ENCODE measurements around the gene OR2M7.
"Not testable (repeated sequence)": the region's sequence is repeated elsewhere in the genome, so short reads cannot be mapped to it uniquely, and the experiment has no call there.

The OR2M7 gene

DNA sequence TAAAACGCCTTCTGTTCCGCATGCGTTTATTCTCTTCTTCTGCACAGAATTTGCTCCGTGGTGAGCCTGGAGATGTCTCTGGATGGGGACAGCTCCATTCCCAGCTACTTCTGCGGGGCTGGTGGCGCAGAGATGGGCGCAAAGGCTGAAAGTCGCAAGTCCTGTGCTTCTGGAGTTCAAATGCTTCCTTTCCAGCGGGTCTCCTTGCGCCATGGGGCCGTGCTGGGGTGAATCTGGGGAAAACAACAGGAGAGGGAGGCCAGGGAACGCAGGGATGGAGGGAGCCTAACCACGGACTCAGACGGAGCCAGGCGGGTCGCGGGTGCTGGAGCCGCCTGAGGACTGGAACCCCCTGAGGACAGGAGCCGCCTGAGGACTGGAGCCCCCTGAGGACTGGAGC, 18.3 kb downstream of the OR2M7 start:
- Histone ChIP-seq H3K27ac (no peak overlapping the region), H3K4me3 (no peak overlapping the region), H3K36me3 (no peaks in the 10 kb centered on the region), H3K9ac (no peak overlapping the region), H3K4me2 (no peak overlapping the region), H3K9me3 (replicated peaks in 1 of 11) (no peaks in the 10 kb centered on the region; a peak in 1 of 22 replicates), H4K20me1 (no peaks in the 10 kb centered on the region), H3K27me3 (no peaks in the 10 kb centered on the region), H3K4me1 (no peaks in the 10 kb centered on the region)
- TF ChIP-seq Cebpa-rat (IDR thresholded peaks at IDR 0.05) = no peak

DNA sequence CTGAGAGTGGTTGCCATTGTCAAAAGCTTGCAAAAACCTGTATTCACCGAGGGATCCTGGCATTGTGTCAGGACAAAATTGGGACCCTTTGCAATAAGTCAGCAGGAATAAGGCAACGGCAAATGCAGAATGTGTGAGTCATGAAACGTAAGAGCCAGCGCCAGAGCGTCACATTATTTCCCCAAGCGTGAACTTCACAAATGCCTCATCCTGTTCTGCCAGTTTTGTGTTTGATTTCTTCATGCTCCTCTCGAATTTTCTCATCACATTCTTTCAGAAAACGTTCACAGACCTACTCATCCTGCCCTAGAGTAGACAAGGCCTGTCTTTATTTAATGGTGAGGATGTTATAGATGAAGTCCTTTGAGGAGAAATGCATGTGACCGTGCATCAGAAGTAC, 18.7 kb downstream of the OR2M7 start:
- not testable (repeated sequence) for H3K27me3 ChIP-seq; H3K27ac ChIP-seq; H3K36me3 ChIP-seq; H3K9me3 ChIP-seq (replicated peaks in 1 of 11); H4K20me1 ChIP-seq; H3K9ac ChIP-seq; H3K4me1 ChIP-seq; H3K4me2 ChIP-seq; H3K4me3 ChIP-seq

DNA sequence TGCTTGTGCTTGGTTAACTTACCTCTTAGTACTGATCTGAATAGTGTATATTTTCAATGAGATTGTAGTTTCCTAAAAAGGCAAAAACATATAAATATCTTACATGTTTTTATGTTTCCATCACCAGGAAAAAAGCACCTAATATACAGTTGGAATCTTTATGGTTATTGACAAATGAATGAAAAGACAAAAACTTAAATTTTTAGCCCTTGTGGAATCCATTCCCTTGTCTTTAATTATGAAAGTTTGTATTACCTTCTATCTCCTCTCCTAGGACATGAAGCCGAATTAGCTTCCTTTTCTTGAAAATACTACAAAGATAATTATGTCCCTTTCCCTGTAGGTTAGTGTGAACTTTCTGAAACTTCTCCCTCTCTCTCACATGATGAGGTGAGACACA, 21.0 kb downstream of the OR2M7 start, which contains the start of gene OR2T12:
Gene OR2T12 (minus strand): TSS at position 101 of the 400 bp plus-strand sequence. CDS start 7,846 bp downstream, outside the sequence.
- no peak within 1 kb of the TSS for H3K4me2 ChIP-seq
- H4K20me1 ChIP-seq = no peaks in the 10 kb centered on the region
- TF ChIP-seq Cebpa-rat (IDR thresholded peaks at IDR 0.05) = no peak
- no peaks in the 10 kb centered on the region; a peak in 1 of 22 replicates for H3K9me3 ChIP-seq (replicated peaks in 1 of 11)
- H3K9ac ChIP-seq = no peak within 1 kb of the TSS
- no peaks in the 10 kb centered on the region for H3K27me3 ChIP-seq
- no peaks in the 10 kb centered on the region for H3K36me3 ChIP-seq
- H3K4me1 ChIP-seq = no peaks in the 10 kb centered on the region
- H3K4me3 ChIP-seq = no peak within 1 kb of the TSS
- no peak within 1 kb of the TSS for H3K27ac ChIP-seq

DNA sequence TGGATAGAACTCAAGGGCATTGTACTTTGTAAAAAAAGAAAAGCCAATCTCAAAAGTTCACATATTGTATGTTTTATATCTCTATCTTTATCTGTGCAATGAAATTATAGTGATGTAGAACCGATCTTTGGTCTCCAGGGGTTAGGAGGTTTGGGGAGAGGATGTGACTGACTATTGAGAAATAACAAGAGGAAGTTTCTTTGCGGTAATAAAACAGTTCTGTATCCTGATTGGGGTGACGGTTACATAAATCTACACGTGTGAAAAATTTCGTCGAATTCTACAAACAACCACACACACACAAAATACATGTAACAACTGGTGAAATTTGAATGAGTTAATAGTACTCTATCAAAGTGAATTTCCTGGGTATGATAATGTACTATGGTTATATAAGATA, 36.0 kb downstream of the OR2M7 start:
- Histone ChIP-seq H3K4me1 (peaks cover 9 to 28% (median 10%) of the 10 kb centered on the region in 10 experiments; a peak in 18 of 20 replicates), H4K20me1 (no peaks in the 10 kb centered on the region), H3K9ac (peak overlapping the region in 4 of 11 experiments; percentile 10 to 54 (median 42); a peak in 1 of 22 replicates), H3K36me3 (no peaks in the 10 kb centered on the region), H3K27ac (peak overlapping the region in 8 of 11 experiments; percentile 53 to 84 (median 76); a peak in 16 of 22 replicates), H3K27me3 (no peaks in the 10 kb centered on the region), H3K9me3 (replicated peaks in 1 of 11) (peaks cover 4 to 57% (median 34%) of the 10 kb centered on the region in 11 experiments; a peak in 18 of 22 replicates), H3K4me3 (0 out of 20 replicates have a peak overlapping the region, but pooled peaks of 1 of the 10 experiments have one; percentile 28), H3K4me2 (peak overlapping the region in 9 of 11 experiments; percentile 13 to 66 (median 49); a peak in 15 of 22 replicates)
- peak in 2 of 11 experiments; percentile 56 to 72; a peak in 3 of 22 replicates for TF ChIP-seq Cebpa-rat (IDR thresholded peaks at IDR 0.05)

DNA sequence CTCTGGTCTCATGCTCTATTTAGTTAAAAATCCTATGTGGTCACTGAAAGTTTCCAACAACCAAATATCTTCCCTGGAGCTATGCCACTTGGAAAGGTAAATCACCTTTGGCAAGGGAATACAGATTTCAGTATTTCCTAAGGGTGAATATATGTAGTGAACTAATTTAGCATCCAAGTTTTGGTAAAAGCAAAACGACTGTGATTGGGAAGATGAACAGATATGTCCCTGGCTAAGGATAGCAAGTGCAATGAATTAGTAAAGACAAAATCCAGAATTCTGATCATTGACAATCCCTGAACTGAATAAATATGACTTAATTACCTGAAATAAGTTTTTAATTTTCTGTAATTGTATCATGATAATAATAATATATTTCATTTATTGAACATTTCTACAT, 46.5 kb downstream of the OR2M7 start, which contains the start of gene OR2T33:
Gene OR2T33 (minus strand): TSS at position 101 of the 400 bp plus-strand sequence. CDS start 4,162 bp downstream, outside the sequence.
- peaks cover 5 to 27% (median 16%) of the 10 kb centered on the region in 10 experiments; a peak in 17 of 20 replicates for H3K4me1 ChIP-seq
- no peak within 1 kb of the TSS for H3K9ac ChIP-seq
- H3K27ac ChIP-seq = no peak within 1 kb of the TSS
- H3K9me3 ChIP-seq (replicated peaks in 1 of 11) = peaks cover 5 to 16% (median 10%) of the 10 kb centered on the region in 11 experiments; a peak in 18 of 22 replicates
- no peaks in the 10 kb centered on the region for H3K36me3 ChIP-seq
- H4K20me1 ChIP-seq = no peaks in the 10 kb centered on the region
- H3K4me2 ChIP-seq = no peak within 1 kb of the TSS
- TF ChIP-seq Cebpa-rat (IDR thresholded peaks at IDR 0.05) = no peak
- no peak within 1 kb of the TSS for H3K4me3 ChIP-seq
- no peaks in the 10 kb centered on the region for H3K27me3 ChIP-seq

Data from BLaER1 treated with 17β-estradiol and CSF1 and Interleukin-3, amounts not matched to agents 10 nM and 100 nM (cell line).